ENCODE measurements around the gene HEATR5A.

GRCh38 chr14:31457665-31458659 is 37.6 kb upstream of the HEATR5A start:
- TF ChIP-seq, protein P1, sequence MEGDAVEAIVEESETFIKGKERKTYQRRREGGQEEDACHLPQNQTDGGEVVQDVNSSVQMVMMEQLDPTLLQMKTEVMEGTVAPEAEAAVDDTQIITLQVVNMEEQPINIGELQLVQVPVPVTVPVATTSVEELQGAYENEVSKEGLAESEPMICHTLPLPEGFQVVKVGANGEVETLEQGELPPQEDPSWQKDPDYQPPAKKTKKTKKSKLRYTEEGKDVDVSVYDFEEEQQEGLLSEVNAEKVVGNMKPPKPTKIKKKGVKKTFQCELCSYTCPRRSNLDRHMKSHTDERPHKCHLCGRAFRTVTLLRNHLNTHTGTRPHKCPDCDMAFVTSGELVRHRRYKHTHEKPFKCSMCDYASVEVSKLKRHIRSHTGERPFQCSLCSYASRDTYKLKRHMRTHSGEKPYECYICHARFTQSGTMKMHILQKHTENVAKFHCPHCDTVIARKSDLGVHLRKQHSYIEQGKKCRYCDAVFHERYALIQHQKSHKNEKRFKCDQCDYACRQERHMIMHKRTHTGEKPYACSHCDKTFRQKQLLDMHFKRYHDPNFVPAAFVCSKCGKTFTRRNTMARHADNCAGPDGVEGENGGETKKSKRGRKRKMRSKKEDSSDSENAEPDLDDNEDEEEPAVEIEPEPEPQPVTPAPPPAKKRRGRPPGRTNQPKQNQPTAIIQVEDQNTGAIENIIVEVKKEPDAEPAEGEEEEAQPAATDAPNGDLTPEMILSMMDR (IDR thresholded peaks at IDR 0.05): no peak
- no peak for TF ChIP-seq POLR2A (IDR thresholded peaks at IDR 0.05)

Data from esophagus squamous epithelium (tissue), 4 donors.